Epithelial cell of prostate (primary cell): ENCODE measurements around the gene ANXA9.

Experiments
- DNase-seq: peaks from one replicate; pipeline ENCODE4 v3.0.0-alpha.2; 2011; ENCODE audit warnings: low read depth, low spot score
- H3K27ac ChIP-seq: fragments of 450-650 bp; 2 replicates; pipeline ENCODE4 v1.5.1; 2017; ENCODE audit warnings: mild to moderate bottlenecking

ANXA9 gene

DNA sequence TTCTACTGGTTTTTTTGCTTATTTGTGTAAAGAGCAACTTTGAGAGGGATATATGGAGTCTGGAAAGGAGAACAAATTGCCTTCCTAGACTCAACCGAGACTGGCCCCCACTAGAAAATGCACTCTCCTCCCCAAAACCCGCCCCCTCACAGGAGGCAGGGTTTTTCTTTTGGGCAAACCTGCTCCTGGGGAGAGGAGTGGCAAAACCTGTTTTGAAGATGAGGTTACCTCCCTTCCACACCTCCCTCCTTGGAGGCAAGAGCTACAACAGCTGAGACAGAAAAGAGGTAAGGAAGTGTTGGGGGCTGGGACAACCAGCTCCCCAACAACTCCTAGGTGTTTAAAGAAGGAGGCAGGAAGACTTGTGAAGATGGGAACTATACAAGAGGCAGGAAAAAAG, 54.3 kb downstream of the ANXA9 start, which contains the start of gene BNIPL:
TSS of gene BNIPL (plus strand) at position 231 of the 400 bp plus-strand sequence. CDS start at position 371, 140 bp downstream.
- no peak for DNase-seq
- H3K27ac ChIP-seq, result no peak within 1 kb of the TSS

DNA sequence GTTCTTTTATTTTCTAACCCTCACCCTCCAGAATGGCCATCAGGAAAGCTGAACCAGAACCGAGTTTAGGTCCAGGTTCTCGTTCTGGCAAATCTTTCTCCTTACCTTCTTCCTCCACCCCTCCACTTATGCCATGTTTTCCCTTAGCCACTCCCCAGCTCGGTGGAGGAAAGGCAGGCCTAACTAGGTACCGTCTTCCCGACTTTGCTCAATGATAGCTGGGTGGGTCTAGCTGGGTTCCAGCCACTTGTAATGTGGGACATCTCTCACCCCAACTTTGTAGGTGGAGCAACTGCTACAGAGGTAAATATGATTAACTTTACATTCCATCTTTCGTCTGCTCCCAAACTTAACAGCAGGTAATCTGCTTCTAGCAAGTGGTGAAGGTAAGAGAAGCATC, 54.9 kb downstream of the ANXA9 start:
- no peak for DNase-seq
- H3K27ac ChIP-seq, result no peak overlapping the region

DNA sequence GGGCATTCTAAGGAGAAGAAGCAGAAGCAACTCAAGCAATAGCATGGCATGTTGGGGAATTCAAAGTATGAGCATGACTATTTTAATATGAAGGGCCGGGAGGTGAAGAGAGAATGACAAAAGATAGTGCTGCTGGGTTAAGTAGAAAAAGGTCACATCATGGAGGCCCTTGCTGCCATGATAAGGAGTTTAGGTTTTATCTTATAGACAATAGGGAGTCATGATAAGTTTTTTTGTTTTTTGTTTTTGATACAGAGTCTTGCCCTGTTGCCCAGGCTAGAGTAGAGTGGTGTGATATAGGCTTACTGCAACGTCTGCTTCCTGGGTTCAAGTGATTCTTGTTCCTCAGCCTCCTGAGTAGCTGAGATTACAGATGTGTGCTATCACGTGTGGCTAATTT, 57.4 kb downstream of the ANXA9 start:
- DNase-seq, result no peak
- H3K27ac ChIP-seq, result no peak overlapping the region

DNA sequence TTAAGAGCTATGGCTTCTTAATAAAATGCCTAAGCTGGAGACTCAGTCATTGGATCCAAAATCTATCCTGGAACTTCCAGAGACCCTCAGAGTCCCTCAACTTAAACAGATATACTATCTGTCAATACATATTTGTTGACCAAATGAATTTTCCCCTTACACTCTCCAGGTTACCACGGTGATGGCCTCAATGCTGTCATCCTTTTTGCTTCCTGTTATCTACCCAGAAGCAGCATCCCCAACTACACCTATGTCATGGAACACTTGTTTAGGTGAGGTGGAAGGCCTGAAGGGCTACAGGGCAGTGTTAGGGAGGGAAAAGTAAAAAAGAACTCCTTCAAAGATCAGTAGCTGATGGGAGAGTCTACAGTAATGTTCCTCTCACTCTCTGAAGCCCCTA, 61.1 kb downstream of the ANXA9 start:
- no peak overlapping the region for H3K27ac ChIP-seq
- DNase-seq, result no peak
